NCI-H1048 (cell line): Measurements from ENCODE around the gene OTC.

Experiments used
- DNase-seq: peaks from one replicate; lab custom pipeline; 2025; lab: John Stamatoyannopoulos, UW

Gene OTC

DNA sequence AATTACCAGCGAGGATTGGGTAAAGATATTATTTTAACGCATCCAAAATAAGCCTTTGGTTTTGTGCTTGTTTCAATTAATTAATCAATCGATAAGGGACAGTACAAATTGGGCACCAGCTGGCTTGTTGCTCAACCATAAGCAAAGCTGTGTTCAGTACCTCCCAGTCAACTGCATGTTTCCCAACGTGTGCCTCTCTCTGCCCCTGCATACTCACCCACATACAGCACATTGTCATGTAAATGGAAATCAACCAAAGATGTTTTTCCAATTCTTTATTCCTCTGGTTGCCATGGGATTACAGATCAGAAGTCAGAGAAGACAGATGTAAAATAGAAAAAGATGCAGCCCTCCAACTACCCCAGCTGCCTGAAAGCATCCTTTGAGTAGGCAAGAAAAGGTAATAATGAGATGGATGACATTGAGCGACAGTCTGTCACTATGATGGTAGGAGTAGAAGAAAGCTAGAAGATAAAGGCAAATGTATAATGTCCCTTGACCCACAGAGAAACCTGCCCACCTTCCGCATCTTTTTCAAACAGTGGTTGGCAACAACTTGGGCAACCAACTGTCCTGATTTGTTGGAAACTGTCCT lies 116.3 kb downstream of the OTC start:
- DNase-seq = no peak
